DND-41 (cell line): ENCODE results near the gene TMEM219.

Source experiments
- ATAC-seq: fragments of 200-7000 bp; cut with Tn5 transposase; 3 replicates; pipeline ENCODE4 v1.9.1; 2021; ENCODE audit warnings: low read depth; ENCODE audit not compliant: insufficient read depth
- DNase-seq: peaks from one replicate; pipeline ENCODE4 v3.0.0-alpha.2; 2020
- H2AFZ ChIP-seq: 2 replicates; pipeline ENCODE4 v1.6.0; 2012; ENCODE audit warnings: low read depth, low read length
- H3K27ac ChIP-seq: 2 replicates; pipeline ENCODE4 v1.5.1; 2012; ENCODE audit warnings: low read length, inconsistent platforms
- H3K27me3 ChIP-seq: fragments of 200-600 bp; sonication (generic); 2 replicates; pipeline ENCODE4 v1.6.0; 2012; ENCODE audit warnings: low read length, mild to moderate bottlenecking, inconsistent platforms; ENCODE audit not compliant: insufficient read depth, poor library complexity
- H3K36me3 ChIP-seq: 2 replicates; pipeline ENCODE4 v1.5.1; 2012; ENCODE audit warnings: low read length, inconsistent platforms; ENCODE audit not compliant: insufficient read depth
- H3K4me1 ChIP-seq: 2 replicates; pipeline ENCODE4 v1.5.1; 2012; ENCODE audit warnings: mild to moderate bottlenecking, low read length; ENCODE audit not compliant: insufficient read depth
- H3K4me2 ChIP-seq: 2 replicates; pipeline ENCODE4 v1.6.0; 2012; ENCODE audit warnings: mild to moderate bottlenecking, moderate library complexity, low read length, inconsistent platforms; ENCODE audit not compliant: insufficient read depth
- H3K4me3 ChIP-seq, 2 experiments: fragments of 200-600 bp in 1 of 2; shearing (Covaris generic) in 1 of 2; 2 replicates each; pipeline ENCODE4 v1.5.1; 2012 to 2016; ENCODE audit warnings: inconsistent platforms in 2 of 2, low read length in 2 of 2, mild to moderate bottlenecking in 2 of 2, low read depth in 1 of 2, moderate library complexity in 1 of 2
- H3K79me2 ChIP-seq: 2 replicates; pipeline ENCODE4 v1.6.0; 2012; ENCODE audit warnings: low read length, inconsistent platforms; ENCODE audit not compliant: insufficient read depth
- H3K9ac ChIP-seq: 2 replicates; pipeline ENCODE4 v1.6.0; 2012; ENCODE audit warnings: low read depth, mild to moderate bottlenecking, inconsistent platforms, low read length, moderate library complexity
- H3K9me3 ChIP-seq: 2 replicates; pipeline ENCODE4 v1.5.1; 2012; ENCODE audit warnings: low read length, moderate library complexity, mild to moderate bottlenecking, inconsistent platforms; ENCODE audit not compliant: insufficient read depth, severe bottlenecking
- H4K20me1 ChIP-seq: 2 replicates; pipeline ENCODE4 v1.6.0; 2012; ENCODE audit warnings: low read length; ENCODE audit not compliant: insufficient read depth
- CTCF ChIP-seq: IDR thresholded peaks from 2 replicates; pipeline ENCODE4 v1.5.1; 2012; ENCODE audit warnings: borderline replicate concordance, low read length, moderate library complexity, mild to moderate bottlenecking; ENCODE audit not compliant: poor library complexity, severe bottlenecking; ENCODE audit errors: extremely low read depth
- EZH2 ChIP-seq: IDR thresholded peaks from 3 replicates; pipeline ENCODE4 v1.6.1; 2012; ENCODE audit warnings: borderline replicate concordance, low read depth, mild to moderate bottlenecking, moderate library complexity, low read length, inconsistent platforms; ENCODE audit not compliant: severe bottlenecking

Gene TMEM219

GRCh38 chr16:29995911-29996765, 34.3 kb downstream of the TMEM219 start, which contains the start of gene INO80E:
INO80E (plus strand) TSS chr16:29996241; CDS start chr16:29996311, 70 bp downstream.
- Histone ChIP-seq H3K9me3 (no peaks in the 10 kb centered on the region), H4K20me1 (0 out of 2 replicates have a peak, but pooled peaks cover 3% of the 10 kb centered on the region), H3K36me3 (peaks cover 72% of the 10 kb centered on the region), H3K27me3 (no peaks in the 10 kb centered on the region), H3K9ac (peak within 1 kb of the TSS; percentile 84), H2AFZ (peak within 1 kb of the TSS; percentile 96), H3K4me3 (peak within 1 kb of the TSS; percentile 77 to 96), H3K79me2 (peaks cover 47% of the 10 kb centered on the region), H3K4me1 (peaks cover 37% of the 10 kb centered on the region), H3K27ac (peak within 1 kb of the TSS; percentile 98), H3K4me2 (peak within 1 kb of the TSS; percentile 91)
- TF ChIP-seq EZH2 = no peak
- peak; percentile 2 for TF ChIP-seq CTCF
- DNase-seq = peak; percentile 99
- peak; percentile 93 for ATAC-seq

- ATAC-seq = no peak
- peak; percentile 34 for DNase-seq
- H3K27ac ChIP-seq = peak overlapping the region; percentile 98
- peak overlapping the region; percentile 84 for H3K9ac ChIP-seq
- peaks cover 72% of the 10 kb centered on the region for H3K36me3 ChIP-seq
- peaks cover 47% of the 10 kb centered on the region for H3K79me2 ChIP-seq
- TF ChIP-seq CTCF (peak; percentile 33), EZH2 (no peak)
- peak overlapping the region; percentile 96 for H2AFZ ChIP-seq
- H3K27me3 ChIP-seq = no peaks in the 10 kb centered on the region
- H4K20me1 ChIP-seq = peaks cover 3% of the 10 kb centered on the region; the same call in 1 of the 2 replicates
- H3K4me3 ChIP-seq = peak overlapping the region; percentile 77 to 96
- peaks cover 37% of the 10 kb centered on the region for H3K4me1 ChIP-seq
- H3K4me2 ChIP-seq = peak overlapping the region; percentile 91
- no peaks in the 10 kb centered on the region for H3K9me3 ChIP-seq
Measured at GRCh38 chr16:29996766-29997250, 34.9 kb downstream of the TMEM219 start.

- Histone ChIP-seq H3K27ac (no peak overlapping the region), H3K36me3 (peaks cover 75% of the 10 kb centered on the region), H3K4me2 (no peak overlapping the region), H3K9me3 (no peaks in the 10 kb centered on the region), H2AFZ (no peak overlapping the region), H3K4me3 (no peak overlapping the region), H3K79me2 (peaks cover 35% of the 10 kb centered on the region), H3K9ac (no peak overlapping the region), H4K20me1 (peaks cover 3% of the 10 kb centered on the region; the same call in 1 of the 2 replicates), H3K27me3 (no peaks in the 10 kb centered on the region), H3K4me1 (peaks cover 22% of the 10 kb centered on the region)
- TF ChIP-seq EZH2 = no peak
- DNase-seq (no peak), ATAC-seq (no peak)
Measured at GRCh38 chr16:29999605-30000004, 37.7 kb downstream of the TMEM219 start.
